Colonic mucosa (tissue), 4 donors: ENCODE results near the gene TMEM17. TPM values are rescaled to one million over a fixed set of nuclear protein-coding genes. Genes with fewer than 3 reads are reported as not detected.

Experiments
- DNase-seq: peaks from one replicate; pipeline ENCODE4 v3.0.0-alpha.2; 2020
- H3K27ac ChIP-seq: fragments of 200-600 bp; one replicate; pipeline ENCODE4 v1.8.0; 2021
- H3K27me3 ChIP-seq: fragments of 200-600 bp; one replicate; pipeline ENCODE4 v1.8.0; 2021
- H3K36me3 ChIP-seq: fragments of 200-600 bp; one replicate; pipeline ENCODE4 v1.8.0; 2021
- H3K4me1 ChIP-seq: fragments of 200-600 bp; one replicate; pipeline ENCODE4 v1.8.0; 2021; ENCODE audit warnings: mild to moderate bottlenecking
- H3K4me3 ChIP-seq: fragments of 200-600 bp; one replicate; pipeline ENCODE4 v1.8.0; 2021
- H3K9ac ChIP-seq, 2 donors: one replicate each; pipeline ENCODE4 v1.7.0; 2013; ENCODE audit warnings: control low read depth in 2 of 2, low read depth in 2 of 2, low read length in 2 of 2
- H3K9me3 ChIP-seq: fragments of 200-600 bp; one replicate; pipeline ENCODE4 v1.8.0; 2021
- CTCF ChIP-seq: fragments of 200-600 bp; IDR thresholded peaks from one replicate; pipeline ENCODE4 v1.8.0; 2022; ENCODE audit warnings: antibody characterized with exemption, mild to moderate bottlenecking
- intact Hi-C: fragments of 100-400 bp; cut with DNase I; formaldehyde crosslinking; loops from one replicate; pipeline ENCODE4 v1.14.1; 2022
- total RNA-seq, 2 donors: library from RNA; stranded (reverse); fragmentation: NEBNext Ultra II Directional in 1 of 2; extraction: Animal tissue kit (Norgen Biotek cat#: 25700) in 1 of 2; gene quantifications; one replicate each; pipeline ENCODE4 v1.2.1, GENCODE V29; 2021
- donor health status: healthy.
- donor health status: DM: no; HTN: no; CAD: no.
- donor health status: DM: no; HTN: no; CAD: no.

TMEM17 gene
- total RNA-seq, 2 donors from 2014 or later: 0.35 to 0.74 TPM

GRCh38 chr2:62495761-62496160 lies 10.2 kb downstream of the TMEM17 start:
- intact Hi-C loops: no loop called here
- H3K4me1 ChIP-seq: no peaks in the 10 kb centered on the region
- no peaks in the 10 kb centered on the region for H3K9me3 ChIP-seq
- H3K27ac ChIP-seq: no peak overlapping the region
- no peak overlapping the region for H3K4me3 ChIP-seq
- H3K27me3 ChIP-seq: no peaks in the 10 kb centered on the region
- no peak for DNase-seq
- H3K36me3 ChIP-seq: no peaks in the 10 kb centered on the region
- no peak overlapping the region for H3K9ac ChIP-seq
- no peak for TF ChIP-seq CTCF

GRCh38 chr2:62492048-62492447 lies 13.9 kb downstream of the TMEM17 start:
- Histone ChIP-seq H3K27me3 (no peaks in the 10 kb centered on the region), H3K9ac (no peak overlapping the region), H3K27ac (no peak overlapping the region)

GRCh38 chr2:62489702-62490101 lies 16.3 kb downstream of the TMEM17 start:
- Histone ChIP-seq H3K9me3 (no peaks in the 10 kb centered on the region), H3K36me3 (no peaks in the 10 kb centered on the region), H3K4me3 (no peak overlapping the region), H3K27ac (no peak overlapping the region), H3K9ac (no peak overlapping the region), H3K4me1 (no peaks in the 10 kb centered on the region), H3K27me3 (no peaks in the 10 kb centered on the region)
- TF ChIP-seq CTCF: no peak
- no peak for DNase-seq
- intact Hi-C loops: no loop called here

More at GRCh38 chr2:62492048-62492447, 13.9 kb downstream of the TMEM17 start:
- no peaks in the 10 kb centered on the region for H3K9me3 ChIP-seq
- no peak for DNase-seq
- H3K36me3 ChIP-seq: no peaks in the 10 kb centered on the region
- no peak overlapping the region for H3K4me3 ChIP-seq
- no peaks in the 10 kb centered on the region for H3K4me1 ChIP-seq
- intact Hi-C loops: no loop called here
- no peak for TF ChIP-seq CTCF

- Histone ChIP-seq H3K9ac (no peak overlapping the region), H3K4me1 (no peaks in the 10 kb centered on the region), H3K9me3 (no peaks in the 10 kb centered on the region), H3K36me3 (no peaks in the 10 kb centered on the region), H3K27me3 (no peaks in the 10 kb centered on the region), H3K27ac (no peak overlapping the region), H3K4me3 (no peak overlapping the region)
- intact Hi-C loops: no loop called here
- no peak for DNase-seq
- no peak for TF ChIP-seq CTCF
Observed at GRCh38 chr2:62489162-62489561, 16.8 kb downstream of the TMEM17 start.

- Histone ChIP-seq H3K4me3 (no peak overlapping the region), H3K36me3 (no peaks in the 10 kb centered on the region), H3K27ac (no peak overlapping the region), H3K4me1 (no peaks in the 10 kb centered on the region), H3K9ac (no peak overlapping the region), H3K27me3 (no peaks in the 10 kb centered on the region), H3K9me3 (no peaks in the 10 kb centered on the region)
- DNase-seq: no peak
- TF ChIP-seq CTCF: no peak
- intact Hi-C loops: no loop called here
Observed at GRCh38 chr2:62486439-62486765, 19.6 kb downstream of the TMEM17 start.
